SK-N-SH (cell line): ENCODE results near the gene TCAF1.

ENCODE experiments used
- GATA2 ChIP-seq: sonication (generic); formaldehyde crosslinking; IDR thresholded peaks from 2 replicates; pipeline ENCODE4 v1.5.0; 2020; ENCODE audit warnings: mild to moderate bottlenecking, missing genetic modification reagents
- MXI1 ChIP-seq: IDR thresholded peaks from 2 replicates; pipeline ENCODE4 v1.6.1; 2012; ENCODE audit warnings: mild to moderate bottlenecking, low read depth, low read length, improper control_type of control experiment
- TF ChIP-seq, protein P1 (sequence below): fragments of 200-600 bp; sonication (generic); IDR thresholded peaks from 2 replicates; pipeline ENCODE4 v1.6.1; 2017; ENCODE audit warnings: antibody characterized with exemption, mild to moderate bottlenecking, moderate library complexity

DNA sequence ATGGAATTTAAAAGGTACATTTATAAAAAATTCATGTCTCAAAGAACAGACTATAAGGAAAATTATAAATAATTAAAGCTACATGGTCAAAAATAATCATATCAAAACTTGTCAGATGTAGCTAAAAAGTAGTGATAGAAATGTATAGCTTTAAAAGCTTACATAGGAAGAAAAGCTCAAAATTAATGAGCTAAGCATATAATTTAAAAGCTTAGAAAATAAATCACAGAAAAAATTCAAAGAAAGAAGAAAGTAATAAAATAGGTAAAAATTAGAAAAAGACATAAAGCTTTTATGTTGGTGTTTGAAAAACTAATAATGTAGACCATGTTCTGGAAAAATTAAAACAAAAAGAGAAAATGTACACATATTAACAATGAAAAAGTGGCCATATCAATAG, 5.3 kb downstream of the TCAF1 start:
- TF ChIP-seq GATA2 (CRISPR knock-in tag) (no peak), MXI1 (no peak)
- TF ChIP-seq, protein P1, sequence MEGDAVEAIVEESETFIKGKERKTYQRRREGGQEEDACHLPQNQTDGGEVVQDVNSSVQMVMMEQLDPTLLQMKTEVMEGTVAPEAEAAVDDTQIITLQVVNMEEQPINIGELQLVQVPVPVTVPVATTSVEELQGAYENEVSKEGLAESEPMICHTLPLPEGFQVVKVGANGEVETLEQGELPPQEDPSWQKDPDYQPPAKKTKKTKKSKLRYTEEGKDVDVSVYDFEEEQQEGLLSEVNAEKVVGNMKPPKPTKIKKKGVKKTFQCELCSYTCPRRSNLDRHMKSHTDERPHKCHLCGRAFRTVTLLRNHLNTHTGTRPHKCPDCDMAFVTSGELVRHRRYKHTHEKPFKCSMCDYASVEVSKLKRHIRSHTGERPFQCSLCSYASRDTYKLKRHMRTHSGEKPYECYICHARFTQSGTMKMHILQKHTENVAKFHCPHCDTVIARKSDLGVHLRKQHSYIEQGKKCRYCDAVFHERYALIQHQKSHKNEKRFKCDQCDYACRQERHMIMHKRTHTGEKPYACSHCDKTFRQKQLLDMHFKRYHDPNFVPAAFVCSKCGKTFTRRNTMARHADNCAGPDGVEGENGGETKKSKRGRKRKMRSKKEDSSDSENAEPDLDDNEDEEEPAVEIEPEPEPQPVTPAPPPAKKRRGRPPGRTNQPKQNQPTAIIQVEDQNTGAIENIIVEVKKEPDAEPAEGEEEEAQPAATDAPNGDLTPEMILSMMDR: no peak
